Left ventricle myocardium inferior (tissue), 1 donor: ENCODE data around the gene CAMK1D. TPM values are rescaled to one million over a fixed set of nuclear protein-coding genes. Genes with fewer than 3 reads are reported as not detected.

Experiments used
- DNase-seq: peaks from one replicate; pipeline ENCODE4 v3.0.0-alpha.2; 2020
- H3K27ac ChIP-seq: fragments of 200-600 bp; replicated peaks from 2 replicates; pipeline ENCODE4 v1.8.0; 2021
- H3K27me3 ChIP-seq: fragments of 200-600 bp; 2 replicates; pipeline ENCODE4 v1.8.0; 2021; ENCODE audit warnings: low read depth
- H3K36me3 ChIP-seq: fragments of 200-600 bp; 2 replicates; pipeline ENCODE4 v1.8.0; 2021
- H3K4me1 ChIP-seq: fragments of 200-600 bp; 2 replicates; pipeline ENCODE4 v1.8.0; 2021
- H3K4me3 ChIP-seq: fragments of 200-600 bp; 2 replicates; pipeline ENCODE4 v1.8.0; 2021; ENCODE audit warnings: mild to moderate bottlenecking, moderate library complexity
- H3K9me3 ChIP-seq: fragments of 200-600 bp; replicated peaks from 2 replicates; pipeline ENCODE4 v1.8.0; 2021
- intact Hi-C: fragments of 100-400 bp; cut with micrococcal nuclease; formaldehyde crosslinking; loops from one replicate; pipeline ENCODE4 v1.11.0; 2022
- total RNA-seq: library from RNA; stranded (reverse); fragmentation: NEBNext Ultra II Directional; extraction: Animal tissue kit (Norgen Biotek cat#: 25700); gene quantifications from one replicate; pipeline ENCODE4 v1.2.1, GENCODE V29; 2021
- TF ChIP-seq, protein P1 (sequence below): fragments of 200-600 bp; IDR thresholded peaks from 2 replicates; pipeline ENCODE4 v1.8.0; 2021; ENCODE audit warnings: antibody characterized with exemption, mild to moderate bottlenecking, borderline replicate concordance
- donor health status: DM: no; HTN: yes; CAD: no; lungs with severe emphysema.

Gene CAMK1D
- total RNA-seq, 1 donor from 2014 or later, result 2.5 TPM

DNA sequence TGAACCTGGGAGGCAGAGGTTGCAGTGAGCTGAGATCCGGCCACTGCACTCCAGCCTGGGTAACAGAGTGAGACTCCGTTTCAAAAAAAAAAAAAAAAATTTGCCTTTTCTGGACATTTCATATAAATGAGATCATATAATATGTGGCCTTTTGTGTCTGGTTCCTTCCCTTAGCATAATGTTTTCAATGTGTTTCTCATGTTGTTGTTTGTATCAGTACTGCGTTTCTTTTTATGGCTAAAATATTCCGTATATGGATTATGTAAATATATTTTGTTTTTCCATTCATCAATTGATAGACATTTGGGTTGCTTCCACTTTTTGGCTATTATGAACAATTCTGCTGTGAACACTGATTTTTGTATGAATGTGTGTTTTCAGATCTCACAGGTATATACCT is 394.6 kb downstream of the CAMK1D start:
- peaks cover 19% of the 10 kb centered on the region for H3K4me1 ChIP-seq
- no peaks in the 10 kb centered on the region for H3K27me3 ChIP-seq
- no peaks in the 10 kb centered on the region for H3K36me3 ChIP-seq
- H3K4me3 ChIP-seq, result no peak overlapping the region
- TF ChIP-seq, protein P1, sequence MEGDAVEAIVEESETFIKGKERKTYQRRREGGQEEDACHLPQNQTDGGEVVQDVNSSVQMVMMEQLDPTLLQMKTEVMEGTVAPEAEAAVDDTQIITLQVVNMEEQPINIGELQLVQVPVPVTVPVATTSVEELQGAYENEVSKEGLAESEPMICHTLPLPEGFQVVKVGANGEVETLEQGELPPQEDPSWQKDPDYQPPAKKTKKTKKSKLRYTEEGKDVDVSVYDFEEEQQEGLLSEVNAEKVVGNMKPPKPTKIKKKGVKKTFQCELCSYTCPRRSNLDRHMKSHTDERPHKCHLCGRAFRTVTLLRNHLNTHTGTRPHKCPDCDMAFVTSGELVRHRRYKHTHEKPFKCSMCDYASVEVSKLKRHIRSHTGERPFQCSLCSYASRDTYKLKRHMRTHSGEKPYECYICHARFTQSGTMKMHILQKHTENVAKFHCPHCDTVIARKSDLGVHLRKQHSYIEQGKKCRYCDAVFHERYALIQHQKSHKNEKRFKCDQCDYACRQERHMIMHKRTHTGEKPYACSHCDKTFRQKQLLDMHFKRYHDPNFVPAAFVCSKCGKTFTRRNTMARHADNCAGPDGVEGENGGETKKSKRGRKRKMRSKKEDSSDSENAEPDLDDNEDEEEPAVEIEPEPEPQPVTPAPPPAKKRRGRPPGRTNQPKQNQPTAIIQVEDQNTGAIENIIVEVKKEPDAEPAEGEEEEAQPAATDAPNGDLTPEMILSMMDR, result no peak
- no peak for DNase-seq
- H3K9me3 ChIP-seq, result no peaks in the 10 kb centered on the region
- no peak overlapping the region for H3K27ac ChIP-seq
- intact Hi-C loops, result no loop called here

DNA sequence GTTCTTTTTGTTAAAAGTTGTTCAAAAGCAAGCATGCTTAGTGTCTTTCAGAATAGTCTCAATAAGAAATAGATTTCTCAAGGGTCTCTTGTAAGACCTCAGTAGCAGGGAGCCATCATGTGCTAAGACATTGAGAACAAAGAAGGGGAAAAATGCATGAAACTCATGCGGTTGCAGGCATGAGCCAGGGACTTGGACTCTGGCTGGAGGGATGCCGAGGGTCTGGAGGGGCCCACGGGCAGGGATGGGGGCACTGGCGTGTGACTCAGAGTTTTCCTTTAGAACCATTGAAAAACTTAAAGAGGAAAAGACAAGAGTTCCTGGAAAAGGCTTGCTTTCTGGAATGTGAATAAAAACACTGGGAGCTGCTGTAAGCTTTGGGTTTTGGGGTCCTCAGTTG is 398.8 kb downstream of the CAMK1D start:
- TF ChIP-seq, protein P1, result no peak
- Histone ChIP-seq H3K4me1 (no peaks in the 10 kb centered on the region), H3K9me3 (no peaks in the 10 kb centered on the region), H3K36me3 (no peaks in the 10 kb centered on the region), H3K4me3 (no peak overlapping the region), H3K27me3 (no peaks in the 10 kb centered on the region), H3K27ac (no peak overlapping the region)
- no peak for DNase-seq
- intact Hi-C loops, result no loop called here

DNA sequence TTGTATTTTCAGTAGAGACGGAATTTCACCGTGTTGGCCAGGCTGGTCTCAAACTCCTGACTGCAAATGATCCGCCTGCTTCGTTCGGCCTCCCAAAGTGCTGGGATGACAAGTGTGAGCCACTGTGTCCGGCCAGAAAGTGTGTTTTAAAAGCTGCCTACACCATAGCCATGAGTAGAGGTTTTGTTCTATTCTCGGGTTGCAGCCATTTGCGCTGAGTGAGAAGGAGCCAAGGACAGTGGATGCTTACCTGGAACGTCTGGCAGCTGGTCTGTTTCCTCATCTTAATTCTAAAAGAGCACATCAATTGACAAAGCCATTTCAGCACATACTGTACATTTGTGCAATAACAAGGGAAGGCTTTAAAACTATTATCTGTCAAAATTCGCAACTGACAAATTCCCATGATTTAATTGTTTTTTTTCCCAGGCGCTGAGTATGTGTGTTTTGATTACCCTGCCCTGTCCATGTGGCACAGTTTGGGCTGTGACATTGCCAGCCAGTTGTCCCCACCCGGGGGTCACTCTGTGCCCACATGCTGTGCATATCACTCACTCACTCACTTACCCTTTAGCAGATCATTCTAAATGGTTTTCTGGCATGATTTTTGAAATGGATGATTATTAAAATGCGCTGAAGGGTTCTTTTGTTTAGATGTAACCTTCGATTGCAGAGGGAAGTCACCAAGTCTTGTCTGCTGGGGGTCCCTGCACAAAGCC is 400.6 kb downstream of the CAMK1D start:
- no peaks in the 10 kb centered on the region for H3K4me1 ChIP-seq
- no peaks in the 10 kb centered on the region for H3K36me3 ChIP-seq
- intact Hi-C loops, result no loop called here
- TF ChIP-seq, protein P1, result no peak
- no peaks in the 10 kb centered on the region for H3K9me3 ChIP-seq
- DNase-seq, result no peak
- no peaks in the 10 kb centered on the region for H3K27me3 ChIP-seq
- no peak overlapping the region for H3K4me3 ChIP-seq
- no peak overlapping the region for H3K27ac ChIP-seq

DNA sequence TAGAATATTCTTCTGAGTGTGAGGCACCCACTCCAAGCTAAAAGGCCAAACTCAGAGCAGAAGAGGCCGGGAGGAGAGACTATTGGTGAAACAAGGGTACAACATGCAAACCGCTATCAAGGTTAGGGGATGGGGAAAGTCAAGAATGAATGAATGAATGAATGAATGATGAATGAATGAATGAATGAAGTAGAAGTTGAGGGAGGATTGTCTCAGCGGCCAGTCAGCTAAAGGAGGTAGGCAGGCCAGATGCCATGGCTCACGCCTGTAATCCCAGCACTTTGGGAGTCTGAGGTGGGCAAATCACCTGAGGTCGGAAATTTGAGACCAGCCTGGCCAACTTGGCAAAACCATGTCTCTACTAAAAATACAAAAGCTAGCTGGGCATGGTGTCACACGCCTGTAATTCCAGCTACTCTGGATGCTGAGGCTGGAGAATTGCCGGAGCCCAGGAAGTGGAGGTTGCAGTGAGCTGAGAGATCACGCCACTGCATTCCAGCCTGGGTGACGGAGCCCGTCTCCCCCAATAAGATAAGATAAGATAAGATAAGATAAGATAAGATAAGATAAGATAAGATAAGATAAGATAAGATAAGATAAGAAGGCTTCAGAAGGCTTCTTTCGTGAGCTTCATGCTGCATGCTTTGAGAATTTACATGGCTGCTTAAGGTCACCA is 401.3 kb downstream of the CAMK1D start:
- Histone ChIP-seq H3K27me3 (no peaks in the 10 kb centered on the region), H3K4me3 (no peak overlapping the region), H3K9me3 (no peaks in the 10 kb centered on the region), H3K4me1 (no peaks in the 10 kb centered on the region), H3K27ac (no peak overlapping the region), H3K36me3 (no peaks in the 10 kb centered on the region)
- DNase-seq, result no peak
- TF ChIP-seq, protein P1, result no peak
- intact Hi-C loops, result no loop called here

DNA sequence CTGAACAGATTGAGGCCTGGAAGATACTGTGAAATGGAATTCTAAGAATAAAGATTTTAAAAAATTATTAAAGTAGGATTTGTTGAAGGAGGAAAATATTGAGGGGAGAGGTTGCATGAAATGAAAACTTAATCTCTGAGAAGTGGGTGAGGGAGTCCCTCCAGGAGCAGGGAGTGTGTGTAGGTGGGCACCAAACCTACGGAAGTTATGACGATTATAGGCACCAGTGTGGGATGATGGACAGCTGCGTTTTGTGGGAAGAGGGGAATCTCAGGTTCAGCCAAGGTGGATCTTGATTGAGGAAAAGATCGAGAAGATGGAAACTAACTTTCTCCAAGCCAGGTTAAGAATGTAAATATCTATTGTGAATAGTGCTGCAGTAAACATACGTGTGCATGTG is 405.7 kb downstream of the CAMK1D start:
- H3K27ac ChIP-seq, result no peak overlapping the region
- no peaks in the 10 kb centered on the region for H3K4me1 ChIP-seq
- no peak overlapping the region for H3K4me3 ChIP-seq
- DNase-seq, result no peak
- intact Hi-C loops, result no loop called here
- TF ChIP-seq, protein P1, result no peak
- no peaks in the 10 kb centered on the region for H3K27me3 ChIP-seq
- no peaks in the 10 kb centered on the region for H3K36me3 ChIP-seq
- no peaks in the 10 kb centered on the region for H3K9me3 ChIP-seq
